Activated gamma-delta T cell treated with anti-CD3 and anti-CD28 coated beads, Interleukin-2, amount 50 U/mL, for 16 hours (primary cell): ENCODE data around the gene EXOC3L2.

ENCODE experiments used
- DNase-seq: peaks from one replicate; pipeline ENCODE4 v3.0.0-alpha.2; 2020; ENCODE audit warnings: low read depth

The EXOC3L2 gene

DNA sequence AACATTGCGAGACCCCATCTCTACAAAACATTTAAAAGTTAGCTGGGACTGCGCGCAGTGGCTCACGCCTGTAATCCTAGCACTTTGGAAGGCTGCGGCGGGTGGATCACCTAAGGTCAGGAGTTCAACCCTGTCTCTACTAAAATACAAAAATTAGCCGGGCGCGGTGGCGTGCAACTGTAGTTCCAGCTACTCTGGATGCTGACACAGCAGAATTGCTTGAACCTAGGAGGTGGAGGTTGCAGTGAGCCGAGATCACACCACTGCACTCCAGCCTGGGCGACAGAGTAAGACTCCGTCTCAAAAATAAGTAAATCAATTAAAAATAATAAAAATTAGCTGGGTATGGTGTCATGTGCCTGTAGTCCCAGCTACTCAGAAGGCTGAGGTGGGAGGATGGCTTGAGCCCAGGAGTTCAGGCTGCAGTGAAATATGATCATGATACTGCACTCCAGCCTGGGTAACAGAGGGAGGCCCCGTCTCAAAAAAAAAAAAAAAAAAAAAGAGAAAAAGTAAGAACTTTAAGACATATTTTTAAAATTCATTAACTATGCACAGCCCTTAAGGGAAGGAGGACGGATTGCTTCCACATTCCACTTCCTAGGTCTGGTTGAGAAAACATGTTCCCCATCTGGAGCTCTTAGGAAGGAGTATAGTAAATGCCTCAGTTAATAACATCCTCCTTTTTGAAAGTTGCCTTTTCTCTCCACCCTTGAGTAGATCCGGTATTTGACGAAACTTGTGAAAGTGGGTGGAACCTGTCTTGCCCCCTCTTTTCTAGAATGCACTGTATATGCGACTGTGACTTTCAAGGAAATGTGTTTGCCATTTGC, 26.1 kb downstream of the EXOC3L2 start:
- DNase-seq = no peak

DNA sequence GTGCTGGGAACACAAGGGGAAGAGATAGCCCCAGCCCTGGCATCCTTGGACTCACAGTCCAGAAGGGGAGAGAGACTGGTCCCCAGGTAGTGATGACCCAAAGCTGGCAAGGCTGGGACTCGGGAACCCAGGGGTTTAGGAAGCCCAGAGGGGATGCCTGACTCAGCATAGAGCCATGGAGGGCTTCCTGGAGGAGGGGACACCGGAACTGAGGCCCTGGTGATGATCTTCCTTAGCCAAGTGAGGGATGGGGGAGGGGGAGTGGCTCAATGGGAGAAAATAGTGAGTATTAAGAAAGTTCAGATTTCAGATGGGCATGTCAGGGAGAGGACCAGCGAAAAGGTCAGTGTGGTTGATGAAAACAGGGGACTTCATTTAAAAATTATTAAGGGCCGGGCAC, 26.8 kb downstream of the EXOC3L2 start:
- no peak for DNase-seq

DNA sequence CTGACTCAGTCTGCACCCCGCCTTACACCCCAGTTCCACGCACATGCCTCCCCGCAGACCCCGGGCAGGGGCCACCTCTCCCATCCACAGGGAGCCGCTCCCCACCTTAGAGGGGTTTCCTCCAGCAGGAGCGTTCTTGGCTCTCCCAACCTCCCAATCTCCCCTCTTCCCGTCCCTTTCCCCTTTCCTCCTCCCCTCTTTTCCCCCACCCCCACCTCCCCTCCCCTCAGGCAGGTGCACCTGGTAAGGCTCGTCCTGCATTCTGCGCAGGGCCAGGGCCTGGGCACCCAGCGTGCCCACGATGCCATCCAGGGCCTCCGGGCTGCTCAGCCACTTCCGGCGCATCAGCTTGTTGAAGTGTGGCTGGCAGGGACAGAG, 27.3 kb downstream of the EXOC3L2 start:
- DNase-seq = no peak

DNA sequence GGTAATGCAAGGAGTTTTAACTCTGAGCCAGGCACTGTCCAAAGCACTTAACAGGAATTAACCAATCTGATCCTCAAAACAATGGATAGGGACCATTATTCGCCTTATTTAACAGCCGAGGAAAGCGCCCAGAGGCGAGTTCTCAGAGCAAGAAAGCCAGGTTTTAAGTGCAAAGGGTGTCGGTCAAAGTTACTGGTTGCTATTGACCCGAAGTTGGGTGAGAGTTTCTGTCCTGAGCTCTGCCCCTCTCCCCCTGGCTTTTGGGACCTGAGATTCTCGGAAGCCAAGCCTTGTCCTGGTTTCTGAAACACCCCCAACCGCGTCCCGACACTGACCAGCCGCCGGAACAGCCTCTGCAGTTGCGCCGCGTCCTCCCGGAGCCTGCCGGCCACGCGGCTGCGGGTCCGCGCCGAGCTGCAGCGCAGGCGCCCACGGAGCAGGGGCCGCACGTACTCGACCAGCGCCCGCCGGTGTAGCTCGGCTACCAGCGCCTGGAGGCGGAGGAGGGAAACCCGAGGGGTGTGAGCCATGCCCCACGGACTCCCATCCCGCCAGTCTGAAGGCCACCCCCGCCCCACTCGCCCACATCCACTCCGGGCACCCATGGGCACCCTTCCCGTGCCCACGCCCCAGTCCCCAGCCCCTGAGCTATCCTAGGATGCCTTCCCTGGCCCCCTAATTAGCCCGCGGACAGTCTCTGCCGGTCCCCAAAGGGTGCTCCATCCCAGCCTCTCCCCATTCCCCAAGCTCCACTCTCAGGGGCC, 27.8 kb downstream of the EXOC3L2 start:
- no peak for DNase-seq

DNA sequence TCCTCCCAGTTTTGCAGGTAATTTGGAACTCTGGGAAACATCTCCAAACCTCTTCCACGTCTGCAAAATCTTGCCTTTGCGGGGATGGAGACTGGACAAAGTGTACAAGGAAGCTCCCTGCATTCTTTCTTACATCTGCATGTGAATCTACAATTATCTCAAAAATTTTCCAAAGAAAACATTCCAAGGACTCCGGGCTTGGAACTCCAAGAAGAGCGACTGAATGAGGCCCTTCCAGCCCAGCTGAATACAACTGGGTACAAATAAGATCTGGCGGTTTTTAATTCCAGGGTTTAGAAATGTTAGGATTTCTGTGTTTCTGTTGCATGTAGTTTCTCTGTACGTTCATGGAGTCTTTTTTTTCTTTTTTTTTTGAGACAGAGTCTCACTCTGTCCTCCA, 28.5 kb downstream of the EXOC3L2 start:
- no peak for DNase-seq

DNA sequence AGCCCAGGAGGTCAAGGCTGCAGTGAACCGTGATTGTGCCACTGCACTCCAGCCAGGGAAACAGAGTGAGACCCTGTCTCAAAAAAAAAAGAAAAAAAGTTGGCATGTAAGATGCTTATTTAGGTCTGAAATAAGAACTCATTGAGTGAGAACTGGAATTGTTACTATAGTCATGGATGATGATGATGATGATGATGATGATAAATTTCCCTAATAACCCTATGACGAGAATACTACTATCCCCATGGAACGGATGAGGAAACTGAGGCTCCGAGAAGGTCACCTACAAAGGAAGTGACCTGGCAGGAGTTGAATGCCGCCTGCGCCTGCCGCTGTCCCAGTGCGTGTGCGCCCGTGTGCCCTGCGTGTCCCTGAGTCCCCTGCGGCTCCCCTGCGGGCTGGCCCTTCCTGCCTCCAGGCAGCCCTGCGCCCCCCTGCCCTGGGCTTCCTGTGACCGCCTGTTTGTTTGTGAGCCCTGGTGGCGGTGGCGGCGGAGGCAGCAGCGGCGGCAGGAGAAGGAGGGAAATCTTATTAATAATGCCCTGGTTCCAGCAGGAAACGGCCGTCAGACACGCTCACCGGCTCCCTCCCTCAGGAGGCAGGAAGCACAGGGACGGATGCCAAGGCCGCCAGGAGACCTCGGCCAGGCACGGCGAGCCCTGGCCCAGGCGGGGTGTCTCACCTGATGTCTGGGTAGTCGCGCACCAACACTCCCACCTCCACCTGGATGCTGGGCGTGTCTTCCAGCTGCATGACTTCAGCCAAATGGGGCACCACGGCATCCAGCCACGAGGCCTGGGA, 29.6 kb downstream of the EXOC3L2 start:
- no peak for DNase-seq

DNA sequence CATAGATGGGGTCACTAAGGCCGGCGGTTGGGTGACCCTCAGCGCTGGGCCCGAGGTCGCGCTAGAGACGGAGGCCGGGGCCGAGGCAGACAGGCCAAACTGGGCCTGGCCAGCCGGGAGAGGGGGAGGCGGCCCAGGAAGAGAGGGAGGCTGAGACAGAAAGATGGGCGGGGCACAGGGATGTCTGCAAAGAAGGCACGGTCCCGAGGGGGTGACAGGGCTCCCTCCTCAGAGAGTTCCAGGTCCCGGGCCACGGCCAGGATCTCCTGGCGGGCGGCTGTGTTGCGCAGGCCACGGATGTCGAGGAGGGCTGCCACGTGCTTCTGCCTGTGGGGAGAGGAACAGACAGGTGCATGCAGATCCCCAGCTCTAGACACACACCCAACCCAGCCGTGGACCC, 32.2 kb downstream of the EXOC3L2 start:
- DNase-seq = no peak

DNA sequence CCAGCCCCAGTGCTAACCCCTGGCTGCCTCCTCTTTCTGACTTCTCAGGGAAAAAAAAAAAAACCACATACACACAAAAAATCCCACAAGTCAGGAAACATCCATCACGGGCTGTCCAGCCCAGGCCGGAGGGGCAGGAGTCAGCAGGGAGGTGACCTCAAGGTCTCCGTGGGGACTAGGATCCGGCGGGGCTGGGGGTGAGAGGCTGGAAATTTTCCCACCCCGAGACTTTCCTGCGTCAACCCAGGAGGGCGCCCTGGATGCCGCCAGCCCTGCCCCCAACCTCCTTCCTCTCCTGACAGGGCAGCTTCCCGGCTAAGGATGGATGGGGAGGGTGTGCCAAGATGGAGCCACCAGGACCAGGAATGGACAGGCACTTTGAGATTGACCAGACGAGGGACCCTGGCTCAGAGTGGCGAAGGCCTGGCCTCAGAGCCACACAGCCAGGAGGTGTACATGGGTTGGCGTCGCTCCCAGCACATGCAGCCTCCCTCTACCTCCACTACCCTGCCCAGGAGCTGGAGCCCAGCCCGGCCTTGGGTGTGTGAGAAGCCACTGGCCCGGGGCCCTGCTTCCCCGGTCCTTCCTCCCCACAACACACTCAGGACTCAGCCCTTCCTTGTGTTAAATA, 33.3 kb downstream of the EXOC3L2 start:
- DNase-seq = no peak

DNA sequence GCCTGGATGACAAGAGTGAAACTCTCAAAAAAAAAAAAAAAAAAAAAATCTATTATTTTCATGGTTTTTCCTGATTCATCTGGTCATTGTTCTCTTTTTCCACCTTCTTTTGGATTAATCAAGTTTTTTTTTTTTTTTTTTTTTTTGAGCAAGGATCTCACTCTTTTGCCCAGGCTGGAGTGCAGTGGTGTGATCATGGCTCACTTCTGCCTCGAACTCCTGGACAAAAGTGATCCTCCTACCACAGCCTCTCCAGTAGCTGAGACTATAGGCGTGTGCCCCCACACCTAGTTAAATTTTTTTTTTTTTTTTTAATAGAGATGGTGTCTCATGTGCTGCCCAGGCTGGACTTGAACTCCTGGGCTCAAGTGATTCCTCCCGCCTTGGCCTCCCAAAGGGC, 38.9 kb downstream of the EXOC3L2 start:
- DNase-seq = no peak

DNA sequence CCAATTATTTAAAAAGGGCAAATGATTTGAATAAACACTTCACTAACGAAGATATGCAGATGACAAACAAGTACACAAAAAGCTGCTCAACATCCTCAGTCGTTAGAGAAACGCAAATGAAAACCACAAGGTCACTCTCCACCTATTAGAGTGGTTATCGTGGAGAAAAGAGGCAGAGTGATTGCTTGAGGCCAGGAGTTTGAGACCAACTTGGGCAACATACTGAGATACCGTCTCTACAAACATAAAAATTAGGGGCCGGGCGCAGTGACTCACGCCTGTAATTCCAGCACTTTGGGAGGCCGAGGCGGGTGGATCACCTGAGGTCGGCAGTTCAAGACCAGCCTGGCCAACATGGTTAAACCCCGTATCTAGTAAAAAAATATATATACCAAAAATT, 39.4 kb downstream of the EXOC3L2 start:
- DNase-seq = no peak

DNA sequence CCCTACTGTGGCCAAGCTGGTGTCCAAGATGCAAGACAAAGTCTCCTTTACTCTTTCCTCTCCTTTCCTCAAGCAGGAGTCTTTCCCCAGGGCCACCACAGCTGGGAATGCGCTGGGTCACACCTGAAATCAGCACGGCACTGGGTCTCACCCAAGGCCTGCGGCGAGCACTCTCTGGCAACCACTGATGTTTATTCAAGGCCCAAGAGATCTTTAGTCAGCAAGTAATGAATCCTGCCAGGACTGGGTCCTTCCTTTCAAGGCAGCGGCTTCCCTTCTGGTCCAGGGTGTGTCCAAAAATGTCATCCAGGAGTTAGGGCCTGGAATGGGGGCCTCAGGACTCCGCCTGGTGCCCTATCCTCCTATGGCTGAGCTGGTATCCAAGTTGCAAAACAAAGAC, 42.6 kb downstream of the EXOC3L2 start:
- no peak for DNase-seq

DNA sequence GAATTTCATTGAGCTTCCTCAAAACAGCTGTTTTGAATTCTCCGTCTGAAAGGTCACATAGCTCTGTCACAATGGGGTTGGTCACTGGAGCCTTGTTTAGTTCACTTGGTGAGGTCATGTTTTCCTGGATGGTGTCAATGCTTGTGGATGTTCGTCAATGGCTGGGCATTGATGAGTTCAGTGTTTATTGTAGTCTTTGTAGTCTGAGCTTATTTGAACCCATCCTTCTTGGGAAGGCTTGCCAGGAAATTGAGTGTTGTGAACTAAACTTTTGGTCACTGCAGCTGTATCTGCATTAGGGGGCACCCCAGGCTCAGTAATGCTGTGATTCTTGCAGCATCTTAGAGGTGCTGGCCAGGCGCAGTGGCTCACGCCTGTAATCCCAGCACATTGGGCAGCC, 44.6 kb downstream of the EXOC3L2 start:
- no peak for DNase-seq

DNA sequence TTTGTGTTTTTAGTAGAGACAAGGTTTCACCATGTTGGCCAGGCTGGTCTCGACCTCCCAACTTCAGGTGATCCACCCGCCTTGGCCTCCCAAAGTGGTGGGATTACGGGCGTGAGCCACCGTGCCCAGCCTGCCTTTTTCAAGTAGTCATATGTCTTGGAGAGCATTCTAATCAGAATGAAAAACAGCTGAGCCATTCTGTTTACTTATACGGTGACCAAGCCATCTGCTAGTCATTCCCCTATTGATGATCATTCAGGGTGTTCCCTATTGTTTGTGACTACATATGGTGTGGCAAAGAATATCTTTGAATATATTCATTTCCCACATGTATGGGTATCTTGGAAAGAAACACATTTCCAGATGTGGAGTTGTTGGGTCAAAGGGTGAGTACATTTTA, 49.4 kb downstream of the EXOC3L2 start:
- no peak for DNase-seq

DNA sequence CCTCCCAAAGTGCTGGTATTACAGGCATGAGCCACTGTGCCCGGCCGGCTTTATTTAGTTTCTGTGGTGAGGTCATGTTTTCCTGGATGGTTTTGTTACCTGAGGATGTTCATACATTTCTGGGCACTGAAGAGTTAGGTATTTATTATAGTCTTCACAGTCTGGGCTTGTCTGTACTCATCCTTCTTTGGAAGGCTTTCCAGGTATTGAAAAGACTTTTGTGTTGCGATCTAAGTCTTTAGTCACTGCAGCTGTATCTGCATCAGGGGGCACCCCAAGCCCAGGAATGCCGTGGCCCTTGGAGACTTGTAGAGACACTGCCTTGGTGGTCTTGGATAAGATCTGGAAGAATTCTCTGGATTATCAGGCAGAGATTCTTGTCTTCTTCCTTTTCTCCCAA, 53.8 kb downstream of the EXOC3L2 start:
- no peak for DNase-seq

DNA sequence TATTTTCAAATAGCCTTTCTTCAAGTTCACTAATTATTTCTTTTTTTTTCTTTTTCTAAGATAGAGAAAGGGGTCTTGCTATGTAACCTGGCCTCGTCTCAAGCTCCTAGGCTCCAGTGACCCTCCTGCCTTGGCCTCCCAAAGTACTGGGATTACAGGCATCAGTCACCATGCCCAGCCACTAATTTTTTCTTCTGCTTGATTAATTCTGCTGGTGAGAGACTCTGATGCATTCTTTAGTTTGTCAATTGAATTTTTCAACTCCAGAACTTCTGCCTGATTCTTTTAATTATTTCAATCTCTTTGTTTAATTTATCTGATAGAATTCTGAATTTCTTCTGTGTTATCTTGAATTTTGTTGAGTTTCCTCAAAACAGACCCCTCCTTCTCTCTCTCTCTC, 55.2 kb downstream of the EXOC3L2 start:
- no peak for DNase-seq

DNA sequence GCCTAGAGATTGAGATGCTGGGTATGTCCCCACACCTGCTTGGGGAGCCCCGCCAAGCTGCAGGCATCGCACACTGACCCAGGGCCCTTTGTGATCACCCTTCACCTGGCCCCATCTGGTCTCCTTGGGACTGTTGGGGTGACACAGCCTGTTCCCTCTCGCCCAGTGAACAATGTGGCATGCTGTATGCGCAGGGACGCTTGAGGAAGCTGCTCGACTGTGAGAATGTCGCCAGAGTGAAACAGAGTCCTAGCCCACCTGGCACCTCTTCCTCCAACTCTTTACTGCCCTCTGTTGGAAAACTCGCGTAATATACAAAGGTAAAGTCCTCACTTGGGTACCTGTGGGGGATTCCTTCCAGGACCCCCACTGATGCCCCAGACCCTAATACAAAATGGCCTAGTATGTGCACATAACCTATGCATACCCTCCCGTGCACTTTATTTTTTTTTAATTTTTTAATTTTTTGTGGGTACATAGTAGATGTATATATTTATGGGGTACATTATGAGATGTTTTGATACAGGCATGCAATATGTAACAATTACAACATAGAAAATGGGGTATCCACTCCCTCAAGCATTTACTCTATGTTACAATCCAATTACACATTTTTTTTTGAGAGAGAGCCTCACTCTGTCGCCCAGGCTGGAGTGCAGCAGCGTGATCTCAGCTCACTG, 57.6 kb downstream of the EXOC3L2 start:
- no peak for DNase-seq

DNA sequence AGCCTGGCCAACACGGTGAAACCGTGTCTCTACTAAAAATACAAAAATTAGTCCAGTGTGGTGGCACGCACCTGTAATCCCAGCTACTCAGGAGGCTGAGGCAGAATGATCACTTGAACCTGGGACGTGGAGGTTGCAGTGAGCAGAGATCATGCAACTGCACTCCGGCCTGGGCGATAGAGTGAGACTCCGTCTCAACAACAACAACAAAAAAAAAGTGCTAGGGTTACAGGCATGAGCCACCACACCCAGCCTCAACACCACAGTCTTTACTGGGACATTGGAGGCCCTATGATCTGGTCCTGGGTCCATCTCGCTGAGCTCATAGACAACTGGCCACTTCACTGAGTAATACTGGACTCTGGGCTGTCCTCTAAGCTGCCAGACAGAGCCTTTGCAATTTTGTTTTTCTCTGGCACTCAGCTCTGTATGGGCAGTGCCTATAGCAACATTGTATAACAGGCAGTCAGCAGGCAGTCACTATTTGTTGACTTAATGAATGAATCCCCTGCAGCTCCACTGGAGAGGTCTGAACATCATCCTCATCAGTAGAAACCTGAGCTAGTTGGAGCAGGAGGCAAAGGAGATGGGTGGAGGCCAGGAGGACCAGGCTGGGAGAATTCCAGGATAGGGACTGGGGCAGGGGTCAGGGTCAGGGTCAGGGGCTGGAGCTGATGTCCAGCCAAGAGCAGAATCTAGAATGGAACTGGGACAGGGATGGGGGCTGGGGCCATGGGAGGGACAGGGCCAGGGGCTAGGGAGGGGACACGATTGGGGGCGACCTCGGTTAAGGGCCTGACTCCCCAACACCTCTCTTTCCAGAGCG, 58.5 kb downstream of the EXOC3L2 start:
- DNase-seq = no peak

DNA sequence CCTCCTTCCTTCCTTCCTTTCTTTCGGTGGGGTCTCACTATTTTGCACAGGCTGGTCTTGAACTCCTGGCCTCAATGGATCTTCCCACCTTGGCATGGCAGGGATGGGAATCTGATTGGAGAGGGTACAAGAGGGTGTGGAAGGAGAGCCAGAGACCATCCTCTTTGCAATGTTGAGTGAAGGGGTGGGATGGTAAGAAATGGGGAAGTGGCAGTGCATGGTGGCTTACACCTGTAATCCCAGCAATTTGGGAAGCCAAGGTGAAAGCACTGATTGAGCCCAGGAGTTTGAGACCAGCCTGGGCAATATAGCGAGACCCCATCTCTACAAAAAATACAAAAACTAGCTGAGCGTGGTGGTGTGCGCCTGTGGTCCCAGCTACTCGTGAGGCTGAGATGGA, 61.1 kb downstream of the EXOC3L2 start:
- no peak for DNase-seq

DNA sequence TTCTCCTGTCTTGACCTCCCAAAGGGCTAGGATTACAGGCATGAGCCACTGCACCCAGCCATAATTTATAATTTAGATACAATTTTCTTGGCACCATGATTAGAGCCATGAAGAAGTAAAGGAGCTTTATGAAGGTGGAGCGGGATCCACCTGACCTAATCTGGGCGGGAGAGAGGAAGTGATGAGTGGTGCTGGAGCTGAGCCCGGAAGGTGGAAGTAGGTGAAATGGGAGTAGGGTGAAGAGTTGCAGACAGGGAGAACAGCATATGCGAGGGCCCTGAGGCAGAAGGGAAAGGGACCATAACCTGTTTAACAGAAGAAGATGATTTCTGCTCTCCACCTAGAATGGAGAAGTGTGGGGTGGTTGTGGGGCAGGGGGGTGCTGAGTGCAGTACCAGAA, 62.4 kb downstream of the EXOC3L2 start:
- no peak for DNase-seq

DNA sequence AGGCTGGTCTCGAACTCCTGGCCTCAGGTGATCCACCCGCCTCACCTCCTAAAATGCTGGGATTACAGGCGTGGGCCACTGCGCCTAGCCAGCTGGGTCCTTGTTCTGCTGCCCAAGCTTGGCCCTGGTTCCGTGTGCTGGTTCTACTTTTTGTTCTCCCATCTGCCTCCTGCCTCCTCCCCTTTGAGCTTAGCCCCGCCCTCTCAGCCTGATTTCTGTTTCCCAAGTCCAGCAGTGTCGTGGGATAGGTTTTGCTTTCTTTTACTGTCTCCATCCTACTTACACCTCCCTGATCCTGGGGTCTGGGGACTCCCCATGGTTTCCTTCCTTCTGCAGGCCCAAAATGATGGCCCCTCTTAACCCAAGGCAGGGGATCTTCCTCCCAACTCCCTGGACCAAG, 64.3 kb downstream of the EXOC3L2 start:
- no peak for DNase-seq

DNA sequence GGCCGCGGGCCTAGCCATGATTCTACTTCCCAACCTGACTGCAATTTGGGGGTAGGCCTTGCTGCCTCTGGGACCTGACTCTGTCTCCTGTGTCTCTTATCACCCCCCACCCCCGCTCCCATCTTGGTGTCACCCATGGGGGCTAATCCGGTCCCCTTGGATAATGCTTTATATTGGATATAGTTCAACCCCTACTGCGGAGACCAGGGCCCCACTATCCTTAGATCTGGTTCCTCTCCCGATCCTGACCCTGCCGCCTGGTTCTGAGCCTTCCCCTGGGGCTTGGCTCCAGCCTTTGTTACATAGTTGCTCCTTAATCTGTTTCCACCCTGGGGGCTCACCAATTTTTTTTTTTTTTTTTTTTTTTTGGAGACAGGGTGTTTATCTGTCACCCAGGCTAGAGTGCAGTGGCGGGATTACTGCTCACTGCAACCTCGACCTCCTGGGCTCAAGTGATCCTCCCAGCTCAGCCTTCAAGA, 65.3 kb downstream of the EXOC3L2 start:
- DNase-seq = no peak
